ENCODE results near the gene CDH13. TPM values are rescaled to one million over a fixed set of nuclear protein-coding genes. Genes with fewer than 3 reads are reported as not detected.

Gene CDH13
- total and polyA plus RNA-seq, 2 experiments from 2014 or later: 1.6 to 4.4 TPM

- TF ChIP-seq ZNF462 (CRISPR knock-in tag; IDR thresholded peaks at IDR 0.05) (no peak), ZNF331 (CRISPR knock-in tag; IDR thresholded peaks at IDR 0.05; ENCODE audit: low read depth) (no peak), JUNB (IDR thresholded peaks at IDR 0.05; ENCODE audit: unreplicated experiment) (no peak), EZH2 (IDR thresholded peaks at IDR 0.05; ENCODE audit: low read depth, unreplicated experiment) (no peak), STAT1 (IDR thresholded peaks at IDR 0.05; ENCODE audit: unreplicated experiment) (no peak)
These were observed 1062.6 kb downstream of the CDH13 start (continued) for GRCh38 chr16:83689385-83689831.

GRCh38 chr16:83692224-83692623, 1065.5 kb downstream of the CDH13 start:
- no peak for DNase-seq (ENCODE audit: low spot score)
- no peak overlapping the region for H3K4me3 ChIP-seq
- H3K79me2 ChIP-seq (replicated peaks; ENCODE audit: insufficient read depth): no peaks in the 10 kb centered on the region
- ATAC-seq: no peak
- H3F3A ChIP-seq (replicated peaks; ENCODE audit: low read depth): no peaks in the 10 kb centered on the region
- peaks cover 3% of the 10 kb centered on the region; the same call in 1 of the 2 replicates for H3K9me2 ChIP-seq (ENCODE audit: insufficient read depth)
- no peak overlapping the region for H3K4me3 Mint-ChIP-seq
- H3K36me3 Mint-ChIP-seq (ENCODE audit: low read depth): no peaks in the 10 kb centered on the region
- no peaks in the 10 kb centered on the region for H3K9me3 Mint-ChIP-seq
- H3K4me1 Mint-ChIP-seq: peaks cover 6% of the 10 kb centered on the region; the same call in 2 of the 3 replicates
- H3K4me2 ChIP-seq: no peak overlapping the region
- H3K27me3 ChIP-seq (ENCODE audit: insufficient read depth): no peaks in the 10 kb centered on the region
- no peaks in the 10 kb centered on the region for H3K4me1 ChIP-seq (ENCODE audit: insufficient read depth)
- H2AFZ ChIP-seq: no peak overlapping the region
- no peaks in the 10 kb centered on the region for H3K36me3 ChIP-seq (ENCODE audit: insufficient read depth)
- H3K27ac ChIP-seq (ENCODE audit: low read depth): no peak overlapping the region
- no peak overlapping the region for H3K27ac Mint-ChIP-seq
- H4K20me1 ChIP-seq (replicated peaks; ENCODE audit: insufficient read depth): no peaks in the 10 kb centered on the region
- no peaks in the 10 kb centered on the region for H3K27me3 Mint-ChIP-seq (ENCODE audit: insufficient read depth, low read depth, poor library complexity)
- TF ChIP-seq STAT1 (IDR thresholded peaks at IDR 0.05; ENCODE audit: unreplicated experiment): no peak
- TF ChIP-seq ZNF462 (CRISPR knock-in tag; IDR thresholded peaks at IDR 0.05): no peak
- no peak for TF ChIP-seq JUNB (IDR thresholded peaks at IDR 0.05; ENCODE audit: unreplicated experiment)
- no peak for TF ChIP-seq EZH2phosphoT487 (IDR thresholded peaks at IDR 0.05; ENCODE audit: unreplicated experiment)
- no peak for TF ChIP-seq EZH2 (IDR thresholded peaks at IDR 0.05; ENCODE audit: low read depth, unreplicated experiment)
- no peak for TF ChIP-seq POLR2AphosphoS5 (IDR thresholded peaks at IDR 0.05; ENCODE audit: low read depth)
- no peak for TF ChIP-seq CREB1 (CRISPR knock-in tag; IDR thresholded peaks at IDR 0.05; ENCODE audit: low read depth)
- TF ChIP-seq, protein P1, sequence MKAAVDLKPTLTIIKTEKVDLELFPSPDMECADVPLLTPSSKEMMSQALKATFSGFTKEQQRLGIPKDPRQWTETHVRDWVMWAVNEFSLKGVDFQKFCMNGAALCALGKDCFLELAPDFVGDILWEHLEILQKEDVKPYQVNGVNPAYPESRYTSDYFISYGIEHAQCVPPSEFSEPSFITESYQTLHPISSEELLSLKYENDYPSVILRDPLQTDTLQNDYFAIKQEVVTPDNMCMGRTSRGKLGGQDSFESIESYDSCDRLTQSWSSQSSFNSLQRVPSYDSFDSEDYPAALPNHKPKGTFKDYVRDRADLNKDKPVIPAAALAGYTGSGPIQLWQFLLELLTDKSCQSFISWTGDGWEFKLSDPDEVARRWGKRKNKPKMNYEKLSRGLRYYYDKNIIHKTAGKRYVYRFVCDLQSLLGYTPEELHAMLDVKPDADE (IDR thresholded peaks at IDR 0.05): no peak

Measured in GM23338 (cell line).